Ovary (tissue), 3 donors: ENCODE results near the gene LRRC46.

Experiments
- POLR2A ChIP-seq: fragments of 450-650 bp; IDR thresholded peaks from one replicate; pipeline ENCODE4 v1.6.1; 2017; ENCODE audit warnings: antibody characterized with exemption, mild to moderate bottlenecking, moderate library complexity
- TF ChIP-seq, protein P1 (sequence below), 3 donors: fragments of 450-650 bp in 2 of 3; fragments of 200-600 bp in 1 of 3; IDR thresholded peaks; one replicate each; pipeline versions ENCODE4 v1.5.1 to v1.8.0; 2016 to 2022; ENCODE audit warnings: antibody characterized with exemption in 3 of 3, mild to moderate bottlenecking in 1 of 3
- donor health status: DM: no; HTN: no; CAD: no.

- TF ChIP-seq POLR2A, result no peak
- TF ChIP-seq, protein P1, sequence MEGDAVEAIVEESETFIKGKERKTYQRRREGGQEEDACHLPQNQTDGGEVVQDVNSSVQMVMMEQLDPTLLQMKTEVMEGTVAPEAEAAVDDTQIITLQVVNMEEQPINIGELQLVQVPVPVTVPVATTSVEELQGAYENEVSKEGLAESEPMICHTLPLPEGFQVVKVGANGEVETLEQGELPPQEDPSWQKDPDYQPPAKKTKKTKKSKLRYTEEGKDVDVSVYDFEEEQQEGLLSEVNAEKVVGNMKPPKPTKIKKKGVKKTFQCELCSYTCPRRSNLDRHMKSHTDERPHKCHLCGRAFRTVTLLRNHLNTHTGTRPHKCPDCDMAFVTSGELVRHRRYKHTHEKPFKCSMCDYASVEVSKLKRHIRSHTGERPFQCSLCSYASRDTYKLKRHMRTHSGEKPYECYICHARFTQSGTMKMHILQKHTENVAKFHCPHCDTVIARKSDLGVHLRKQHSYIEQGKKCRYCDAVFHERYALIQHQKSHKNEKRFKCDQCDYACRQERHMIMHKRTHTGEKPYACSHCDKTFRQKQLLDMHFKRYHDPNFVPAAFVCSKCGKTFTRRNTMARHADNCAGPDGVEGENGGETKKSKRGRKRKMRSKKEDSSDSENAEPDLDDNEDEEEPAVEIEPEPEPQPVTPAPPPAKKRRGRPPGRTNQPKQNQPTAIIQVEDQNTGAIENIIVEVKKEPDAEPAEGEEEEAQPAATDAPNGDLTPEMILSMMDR (IDR thresholded peaks at IDR 0.05), result no peak
These were observed 9.8 kb upstream of the LRRC46 start, which contains the start of gene OSBPL7 for GRCh38 chr17:47821424-47822391.
